HFF-Myc (cell line): ENCODE results near the gene ADORA2B.
"Not testable (repeated sequence)": the region's sequence is repeated elsewhere in the genome, so short reads cannot be mapped to it uniquely, and the experiment has no call there.

Experiments used
- DNase-seq: peaks from one replicate; pipeline ENCODE4 v3.0.0-alpha.2; 2011; ENCODE audit warnings: low read depth; ENCODE audit errors: extremely low read depth
- H3K4me3 ChIP-seq: replicated peaks from 2 replicates; pipeline ENCODE4 v1.5.1; 2011; ENCODE audit warnings: low read depth, mild to moderate bottlenecking, control low read depth, low read length
- CTCF ChIP-seq: IDR thresholded peaks from 2 replicates; pipeline ENCODE4 v1.5.1; 2012; ENCODE audit warnings: mild to moderate bottlenecking, low read depth, low read length, control low read depth; ENCODE audit errors: missing control alignments

ADORA2B gene

GRCh38 chr17:15971098-15971678, 26.3 kb downstream of the ADORA2B start:
- H3K4me3 ChIP-seq, result no peak overlapping the region
- TF ChIP-seq CTCF, result no peak
- no peak for DNase-seq

- no peak for TF ChIP-seq CTCF
- H3K4me3 ChIP-seq, result no peak overlapping the region
- no peak for DNase-seq
Observed at GRCh38 chr17:15971882-15972281, 27.0 kb downstream of the ADORA2B start.

- H3K4me3 ChIP-seq, result no peak overlapping the region
- DNase-seq, result no peak
- TF ChIP-seq CTCF, result no peak
Observed at GRCh38 chr17:15972497-15972951, 27.6 kb downstream of the ADORA2B start.

- no peak for TF ChIP-seq CTCF
- no peak overlapping the region for H3K4me3 ChIP-seq
- no peak for DNase-seq
Observed at GRCh38 chr17:15973016-15973415, 28.1 kb downstream of the ADORA2B start.

- TF ChIP-seq CTCF, result no peak
- no peak overlapping the region for H3K4me3 ChIP-seq
- no peak for DNase-seq
Observed at GRCh38 chr17:15973834-15974233, 28.9 kb downstream of the ADORA2B start.

- DNase-seq, result no peak
- TF ChIP-seq CTCF, result peak; percentile 8
- H3K4me3 ChIP-seq, result no peak overlapping the region
Observed at GRCh38 chr17:15977894-15978293, 33.0 kb downstream of the ADORA2B start.

- no peak for TF ChIP-seq CTCF
- DNase-seq, result no peak
- H3K4me3 ChIP-seq, result no peak overlapping the region
Observed at GRCh38 chr17:15978606-15979005, 33.7 kb downstream of the ADORA2B start.

- DNase-seq, H3K4me3 ChIP-seq: not testable (repeated sequence)
Observed at GRCh38 chr17:15979013-15979412, 34.1 kb downstream of the ADORA2B start.
